ENCODE data around the gene TOPAZ1.
A peak's percentile ranks its signal among the peaks of the same experiment; 100 is the strongest.

TOPAZ1 gene

DNA sequence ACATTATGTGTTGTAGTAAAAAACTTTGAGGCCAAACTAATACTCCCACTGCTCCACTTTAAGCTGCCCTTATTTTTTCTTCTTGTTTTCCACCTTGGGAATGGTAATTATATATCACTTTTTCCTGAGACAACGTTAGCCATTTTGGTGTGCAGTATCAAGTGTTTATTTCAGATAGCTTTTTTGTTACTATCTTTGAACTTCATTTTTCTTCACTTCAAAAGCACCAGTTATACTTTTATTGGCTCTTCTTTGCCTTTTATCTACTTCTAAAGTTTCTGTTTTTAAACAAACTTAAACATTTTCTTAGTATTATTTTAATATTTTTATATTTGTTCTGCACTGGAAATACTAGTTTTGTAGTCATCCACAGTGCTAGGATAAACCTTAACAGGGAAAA, 6.5 kb downstream of the TOPAZ1 start:
- DNase-seq: no peak

DNA sequence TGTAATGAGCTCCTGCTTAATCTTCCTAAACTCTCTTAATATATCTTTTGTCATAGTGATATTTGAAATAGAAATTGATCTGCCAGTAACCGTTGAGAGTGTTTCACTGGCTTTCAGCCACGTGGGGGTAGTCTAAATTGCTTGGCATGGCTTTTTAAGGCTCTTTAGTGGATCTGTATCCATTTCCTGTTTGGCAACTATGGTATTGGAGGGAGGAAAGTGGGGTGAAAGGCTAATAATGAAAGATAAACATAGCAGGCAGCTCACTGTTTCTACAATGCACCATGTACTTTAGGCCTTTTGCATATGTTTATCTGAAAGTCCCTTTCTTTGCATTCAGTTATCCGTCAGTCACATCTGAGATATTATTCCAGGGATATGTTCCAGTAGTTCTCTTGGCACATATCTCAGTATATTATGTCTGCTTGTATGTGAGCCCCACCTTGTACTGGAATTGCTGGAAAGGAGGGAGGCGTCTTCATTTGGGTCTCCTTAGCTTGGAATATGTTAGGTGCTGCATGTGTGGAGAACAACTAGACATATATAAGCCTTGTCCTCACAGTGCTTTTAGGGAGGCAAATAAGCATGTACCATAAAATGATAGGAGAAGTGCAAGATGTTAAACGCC, 10.8 kb downstream of the TOPAZ1 start:
- DNase-seq: peak; percentile 82

GRCh38 chr3:44259404-44259803, 17.7 kb downstream of the TOPAZ1 start:
- DNase-seq: no peak

GRCh38 chr3:44264146-44264545, 22.5 kb downstream of the TOPAZ1 start:
- DNase-seq: no peak

- DNase-seq: no peak
Measured at GRCh38 chr3:44265815-44266214, 24.1 kb downstream of the TOPAZ1 start.

DNA sequence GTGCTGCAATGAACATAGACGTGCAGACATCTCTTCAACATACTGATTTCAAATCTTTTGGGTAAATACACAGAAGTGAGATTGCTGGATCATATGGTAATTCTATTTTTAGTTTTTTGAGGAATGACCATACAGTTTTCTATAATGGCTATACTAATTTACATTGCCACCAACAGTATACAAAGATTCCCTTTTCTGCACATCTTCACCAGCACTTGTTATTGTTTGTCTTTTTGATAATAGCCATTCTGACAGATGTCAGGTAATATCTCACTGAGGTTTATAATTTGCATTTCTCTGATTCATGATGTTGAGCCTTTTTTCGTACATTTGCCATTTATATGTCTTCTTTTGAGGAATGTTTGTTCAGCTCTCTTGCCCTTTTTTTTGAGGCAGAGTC, 30.5 kb downstream of the TOPAZ1 start:
- DNase-seq: no peak

DNA sequence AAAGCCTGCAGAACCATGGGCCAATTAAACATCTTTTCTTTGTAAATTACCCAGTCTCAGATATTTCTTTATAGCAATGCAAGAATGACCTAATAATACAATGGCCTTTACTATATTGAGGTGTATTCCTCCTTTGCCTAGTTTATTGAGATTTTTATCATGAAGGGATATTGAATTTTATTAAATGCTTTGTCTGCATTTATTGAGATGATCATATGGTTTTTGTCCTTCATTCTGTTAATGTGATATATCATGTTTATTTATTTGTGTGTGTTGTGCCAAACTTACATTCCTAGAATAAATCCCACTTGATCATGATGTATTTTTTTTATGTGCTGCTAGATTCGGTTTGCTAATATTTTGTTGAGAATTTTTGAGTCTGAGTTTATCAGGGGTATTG, 36.2 kb downstream of the TOPAZ1 start:
- no peak for DNase-seq

DNA sequence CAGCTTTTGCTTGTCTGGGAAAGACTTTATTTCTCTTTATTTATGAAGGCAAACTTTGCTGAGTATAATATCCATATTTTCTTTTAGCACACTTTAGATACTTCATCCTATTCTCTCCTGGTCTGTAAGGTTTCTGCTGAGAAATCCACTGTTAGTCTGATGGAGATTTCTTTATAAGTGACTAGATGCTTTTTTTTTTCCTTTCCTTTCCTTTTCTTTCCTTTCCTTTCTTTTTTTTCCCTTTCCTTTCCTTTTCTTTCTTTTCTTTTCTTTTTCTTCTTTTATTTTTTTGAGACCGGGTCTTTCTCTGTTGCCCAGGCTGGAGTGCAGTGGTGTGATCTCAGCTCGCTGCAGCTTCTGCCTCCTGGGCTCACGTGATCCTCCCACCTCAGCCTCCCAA, 38.4 kb downstream of the TOPAZ1 start:
- no peak for DNase-seq

GRCh38 chr3:44280631-44281030, 38.9 kb downstream of the TOPAZ1 start:
- no peak for DNase-seq

DNA sequence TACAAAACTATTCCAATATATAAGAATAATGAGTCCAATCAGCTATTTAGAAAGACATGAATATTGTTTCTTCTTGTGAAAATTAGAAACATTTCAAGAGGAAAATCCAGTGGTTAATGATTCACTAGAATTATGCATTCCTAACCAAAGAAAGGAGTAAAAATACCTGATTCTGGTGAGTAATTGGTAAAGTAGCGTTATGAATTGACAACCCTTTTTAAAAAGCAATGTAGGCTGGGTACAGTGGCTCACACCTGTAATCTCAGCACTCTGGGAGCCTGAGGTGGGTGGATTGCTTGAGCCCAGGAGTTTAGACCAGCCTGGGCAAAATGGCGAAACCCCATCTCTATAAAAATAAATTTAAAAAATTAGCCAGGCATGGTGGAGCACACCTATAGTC, 43.3 kb downstream of the TOPAZ1 start:
- no peak for DNase-seq

- DNase-seq: no peak
Measured at GRCh38 chr3:44289882-44290462, 48.3 kb downstream of the TOPAZ1 start.

DNA sequence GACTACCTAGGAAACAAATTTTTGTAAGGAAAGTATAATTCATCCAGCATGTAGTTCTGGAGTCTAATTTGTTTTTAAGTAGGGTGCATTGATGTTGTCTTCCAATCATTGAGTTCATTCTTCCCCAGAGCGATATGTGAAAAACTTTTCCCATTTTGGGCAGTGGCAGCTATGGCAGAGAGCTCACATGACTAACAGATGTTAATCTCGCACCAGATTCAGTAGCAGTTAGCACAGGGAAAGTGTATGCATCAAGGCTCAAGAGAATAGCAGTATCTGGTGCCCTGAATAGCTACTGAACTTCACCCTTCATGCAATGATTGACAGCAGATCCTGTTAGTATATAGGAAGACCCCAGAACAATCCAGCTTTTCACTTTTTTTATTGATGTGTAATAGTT, 50.6 kb downstream of the TOPAZ1 start:
- no peak for DNase-seq

DNA sequence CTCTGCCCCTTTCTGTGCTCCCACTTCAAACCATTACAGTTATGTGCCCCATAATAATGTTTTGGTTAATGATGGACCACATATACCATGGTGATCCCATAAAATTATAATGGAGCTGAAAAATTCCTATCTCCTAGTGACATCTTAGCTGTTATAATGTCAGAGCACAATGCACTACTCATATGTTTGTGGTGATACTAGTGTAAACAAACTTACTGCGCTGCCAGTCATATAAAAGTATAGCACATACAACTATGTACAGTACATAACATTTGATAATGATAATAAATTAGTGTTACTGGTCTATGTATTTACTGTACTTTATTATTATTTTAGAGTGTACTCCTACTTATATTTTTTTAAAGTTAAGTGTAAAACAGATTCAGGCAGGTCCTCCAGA, 51.3 kb downstream of the TOPAZ1 start:
- DNase-seq: no peak

GRCh38 chr3:44297255-44297654, 55.6 kb downstream of the TOPAZ1 start:
- no peak for DNase-seq

- no peak for DNase-seq
Measured at GRCh38 chr3:44301746-44302145, 60.1 kb downstream of the TOPAZ1 start.

- DNase-seq: no peak
Measured at GRCh38 chr3:44309500-44309899, 67.8 kb downstream of the TOPAZ1 start.

DNA sequence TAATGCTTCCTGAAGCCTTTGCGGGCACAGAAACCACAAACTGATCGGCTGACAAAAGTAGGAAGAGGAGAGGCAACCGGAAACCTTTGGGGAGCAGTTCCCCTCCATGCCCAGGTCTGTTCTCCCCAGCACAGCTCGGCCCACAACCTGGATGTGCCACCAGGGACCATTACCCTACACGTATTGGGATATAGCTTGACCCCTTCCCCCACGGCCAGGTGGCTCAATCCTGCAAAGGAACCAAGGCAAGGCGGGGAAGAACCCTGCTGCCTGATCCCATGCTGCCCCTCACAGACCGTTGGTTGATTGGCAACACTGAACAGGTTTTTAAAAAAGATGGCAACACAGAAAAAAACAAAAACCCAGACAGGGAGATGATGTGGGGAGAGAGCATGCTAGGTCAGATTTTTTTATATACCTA, 77.2 kb downstream of the TOPAZ1 start:
- no peak for DNase-seq

- DNase-seq: no peak
Measured at GRCh38 chr3:44321335-44321734, 79.6 kb downstream of the TOPAZ1 start.

DNA sequence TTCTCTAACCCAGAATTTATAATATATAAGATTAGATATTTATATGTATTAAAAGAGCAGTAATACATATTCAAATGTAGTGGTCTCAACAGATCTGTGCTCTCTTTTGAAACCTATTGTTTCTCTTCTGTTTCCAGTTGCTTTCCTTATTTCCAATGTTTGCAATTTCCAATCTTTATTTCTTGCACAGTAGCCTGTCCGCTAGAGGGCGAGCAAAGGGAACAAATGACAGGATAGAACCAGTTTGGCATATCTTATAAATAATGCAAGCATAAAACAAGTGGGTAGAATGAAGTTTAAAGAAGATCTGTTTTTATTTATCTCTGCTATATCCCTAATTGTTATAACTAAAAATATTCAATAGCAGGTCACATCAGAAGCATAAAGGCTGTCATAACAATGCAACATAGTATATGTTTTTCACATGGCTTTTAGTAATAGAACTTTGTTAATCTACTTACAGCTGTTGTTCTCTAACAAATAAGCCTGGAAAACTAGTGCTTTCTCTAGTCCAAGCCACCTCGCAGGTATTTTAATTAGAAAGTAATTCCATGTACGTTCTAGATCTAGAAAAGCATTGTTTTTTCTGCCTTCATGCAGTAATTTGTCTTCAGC, 81.8 kb downstream of the TOPAZ1 start:
- peak; percentile 38 for DNase-seq

DNA sequence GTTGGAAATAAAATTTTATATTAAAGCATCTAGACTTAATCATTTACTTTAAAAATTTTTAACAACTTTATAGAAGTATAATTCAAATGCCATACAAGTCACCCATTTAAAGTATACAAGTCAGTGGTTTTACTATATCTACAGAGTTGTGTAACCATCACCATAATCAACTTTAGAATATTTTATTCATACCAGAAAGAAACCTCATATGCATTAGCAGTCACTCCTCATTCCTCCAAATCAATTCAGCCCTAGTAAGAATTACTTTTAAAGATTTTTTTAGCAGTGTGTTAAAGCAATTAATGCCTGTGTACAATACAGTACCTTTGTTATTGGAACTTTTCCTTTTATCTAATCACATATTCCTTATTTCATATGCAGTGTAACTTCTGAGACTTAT, 82.9 kb downstream of the TOPAZ1 start:
- DNase-seq: no peak

- no peak for DNase-seq
Measured at GRCh38 chr3:44326019-44326418, 84.3 kb downstream of the TOPAZ1 start.

- no peak for DNase-seq
Measured at GRCh38 chr3:44326515-44326914, 84.8 kb downstream of the TOPAZ1 start.

DNA sequence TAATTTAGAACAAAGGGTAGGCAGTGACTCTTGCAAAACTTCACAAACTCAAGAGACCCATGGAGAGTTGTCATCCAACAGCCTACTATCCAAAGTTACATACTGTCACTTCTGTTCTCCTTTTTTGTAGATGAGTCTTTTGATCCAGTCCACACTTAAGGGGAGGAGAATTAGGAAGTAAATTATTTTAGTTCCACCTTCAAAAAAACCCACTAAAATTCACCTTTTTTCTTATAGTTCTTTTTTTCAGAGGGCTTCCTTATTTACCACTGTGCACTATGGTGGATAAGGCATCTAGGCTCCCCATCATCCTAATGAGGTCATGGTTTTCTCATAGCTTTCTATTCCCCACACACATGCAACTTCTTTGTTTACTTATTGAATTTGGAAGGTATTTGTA, 88.3 kb downstream of the TOPAZ1 start:
- DNase-seq: no peak

DNA sequence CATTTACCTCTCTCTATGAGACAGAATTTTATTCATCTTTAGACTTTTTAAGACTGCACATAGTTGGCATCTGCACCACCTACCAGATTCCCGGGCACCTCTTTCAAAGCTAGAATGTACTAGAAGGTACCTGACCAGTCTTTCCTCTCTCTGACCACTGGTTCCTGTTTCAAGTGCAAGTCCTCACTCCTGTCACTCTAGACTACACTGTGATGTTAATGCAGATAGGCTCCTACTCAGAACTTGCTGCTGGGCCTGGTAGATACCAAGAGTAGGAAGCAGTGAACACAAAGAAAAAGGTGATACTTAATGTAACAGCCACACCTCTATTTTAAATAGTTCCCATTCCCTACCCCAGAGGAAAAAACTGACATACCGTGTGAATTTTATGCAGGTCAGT, 88.8 kb downstream of the TOPAZ1 start:
- no peak for DNase-seq

DNA sequence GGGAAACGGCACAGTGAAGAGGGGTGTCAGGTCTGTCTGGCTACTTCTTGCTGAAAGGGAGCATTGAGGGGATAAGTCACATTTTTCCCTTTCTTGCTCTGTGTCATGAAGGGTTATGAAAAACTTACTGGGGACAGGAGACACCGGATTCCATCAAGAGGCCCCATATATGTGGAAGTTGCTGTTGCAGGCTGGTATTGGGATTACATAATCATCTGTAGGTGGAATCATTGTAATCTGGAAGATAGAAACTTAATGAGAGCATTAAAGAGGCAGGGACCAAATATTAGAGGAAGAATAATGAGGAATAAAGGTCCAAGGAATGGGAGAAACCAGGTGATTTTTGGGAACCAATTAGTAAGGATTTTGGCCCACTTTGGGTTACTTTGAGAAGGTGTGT, 92.6 kb downstream of the TOPAZ1 start:
- DNase-seq: no peak
